Measurements from ENCODE around the gene POU6F1. TPM values are rescaled to one million over a fixed set of nuclear protein-coding genes. Genes with fewer than 3 reads are reported as not detected.

The POU6F1 gene
- total and polyA plus RNA-seq, 4 donors: 0.33 to 2.8 (median 1.6) TPM

DNA sequence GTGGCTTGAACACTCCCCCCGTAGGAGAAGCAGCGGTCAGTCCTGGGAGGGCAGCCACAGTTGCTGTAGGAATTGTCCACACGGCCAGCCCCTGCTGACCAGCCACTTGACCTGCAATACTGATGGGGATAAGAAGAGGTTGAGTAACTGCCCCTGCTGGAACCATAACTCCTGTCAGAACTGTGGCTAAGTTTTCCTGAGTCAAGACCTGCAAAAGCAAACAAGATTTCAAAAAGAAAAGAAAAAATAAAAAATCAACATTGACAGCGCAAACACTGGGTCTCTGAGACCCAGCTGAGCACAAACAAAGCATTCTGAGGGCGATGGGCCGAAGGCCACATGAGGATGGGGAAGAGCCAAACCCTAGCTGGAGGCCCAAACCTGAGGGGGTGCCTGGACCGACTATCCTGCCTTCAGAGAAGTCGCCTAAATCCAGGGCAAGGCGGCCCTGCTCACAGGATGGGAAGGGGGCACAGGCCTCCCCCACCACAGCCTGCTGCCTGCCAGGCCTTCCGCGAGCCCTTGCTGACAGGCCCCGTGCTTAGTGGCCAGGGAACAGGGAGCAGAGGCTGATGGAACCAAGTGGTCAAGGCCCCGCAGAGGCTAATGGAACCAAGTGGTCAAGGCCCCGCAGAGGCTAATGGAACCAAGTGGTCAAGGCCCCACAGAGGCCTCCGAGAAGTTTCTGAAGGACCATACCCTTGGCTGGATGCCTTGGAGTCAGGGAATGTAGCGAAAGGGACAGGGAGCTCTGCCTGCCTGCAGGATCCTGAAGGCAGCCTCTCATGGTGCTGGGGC lies 19.1 kb downstream of the POU6F1 start:
- Histone ChIP-seq H3K9me3 (ENCODE audit: control insufficient read depth in 4 of 4, low read length in 3 of 4) (no peaks in the 10 kb centered on the region), H3K36me3 (ENCODE audit: control insufficient read depth in 4 of 4, insufficient read depth in 3 of 4, low read depth in 1 of 4, low read length in 3 of 4) (no peaks in the 10 kb centered on the region), H3K9ac (ENCODE audit: low read depth in 1 of 2, low read length in 2 of 2) (no peak overlapping the region), H3K27me3 (ENCODE audit: control insufficient read depth in 4 of 4, insufficient read depth in 4 of 4, low read length in 3 of 4) (no peaks in the 10 kb centered on the region), H3K4me1 (ENCODE audit: control insufficient read depth in 4 of 4, insufficient read depth in 4 of 4, low read length in 3 of 4) (peaks cover 0 to 2% (median 0%) of the 10 kb centered on the region in 4 donors), H3K27ac (ENCODE audit: low read depth in 1 of 2, low read length in 2 of 2) (no peak overlapping the region), H3K4me3 (ENCODE audit: low read depth in 1 of 3, low read length in 3 of 3) (no peak overlapping the region)
- 91% methylated on average over 16 of the region's 16 CpGs for WGBS
- DNase-seq (ENCODE audit: low spot score): no peak
- TF ChIP-seq RXRA (IDR thresholded peaks at IDR 0.05) (no peak), JUND (IDR thresholded peaks at IDR 0.05) (no peak), NR2F2 (IDR thresholded peaks at IDR 0.05) (no peak), FOXA1 (IDR thresholded peaks at IDR 0.05) (no peak), YY1 (IDR thresholded peaks at IDR 0.05) (no peak), SP1 (IDR thresholded peaks at IDR 0.05) (no peak)
- TF ChIP-seq, protein P1, sequence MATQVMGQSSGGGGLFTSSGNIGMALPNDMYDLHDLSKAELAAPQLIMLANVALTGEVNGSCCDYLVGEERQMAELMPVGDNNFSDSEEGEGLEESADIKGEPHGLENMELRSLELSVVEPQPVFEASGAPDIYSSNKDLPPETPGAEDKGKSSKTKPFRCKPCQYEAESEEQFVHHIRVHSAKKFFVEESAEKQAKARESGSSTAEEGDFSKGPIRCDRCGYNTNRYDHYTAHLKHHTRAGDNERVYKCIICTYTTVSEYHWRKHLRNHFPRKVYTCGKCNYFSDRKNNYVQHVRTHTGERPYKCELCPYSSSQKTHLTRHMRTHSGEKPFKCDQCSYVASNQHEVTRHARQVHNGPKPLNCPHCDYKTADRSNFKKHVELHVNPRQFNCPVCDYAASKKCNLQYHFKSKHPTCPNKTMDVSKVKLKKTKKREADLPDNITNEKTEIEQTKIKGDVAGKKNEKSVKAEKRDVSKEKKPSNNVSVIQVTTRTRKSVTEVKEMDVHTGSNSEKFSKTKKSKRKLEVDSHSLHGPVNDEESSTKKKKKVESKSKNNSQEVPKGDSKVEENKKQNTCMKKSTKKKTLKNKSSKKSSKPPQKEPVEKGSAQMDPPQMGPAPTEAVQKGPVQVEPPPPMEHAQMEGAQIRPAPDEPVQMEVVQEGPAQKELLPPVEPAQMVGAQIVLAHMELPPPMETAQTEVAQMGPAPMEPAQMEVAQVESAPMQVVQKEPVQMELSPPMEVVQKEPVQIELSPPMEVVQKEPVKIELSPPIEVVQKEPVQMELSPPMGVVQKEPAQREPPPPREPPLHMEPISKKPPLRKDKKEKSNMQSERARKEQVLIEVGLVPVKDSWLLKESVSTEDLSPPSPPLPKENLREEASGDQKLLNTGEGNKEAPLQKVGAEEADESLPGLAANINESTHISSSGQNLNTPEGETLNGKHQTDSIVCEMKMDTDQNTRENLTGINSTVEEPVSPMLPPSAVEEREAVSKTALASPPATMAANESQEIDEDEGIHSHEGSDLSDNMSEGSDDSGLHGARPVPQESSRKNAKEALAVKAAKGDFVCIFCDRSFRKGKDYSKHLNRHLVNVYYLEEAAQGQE (IDR thresholded peaks at IDR 0.05): no peak
- TF ChIP-seq, protein P2, sequence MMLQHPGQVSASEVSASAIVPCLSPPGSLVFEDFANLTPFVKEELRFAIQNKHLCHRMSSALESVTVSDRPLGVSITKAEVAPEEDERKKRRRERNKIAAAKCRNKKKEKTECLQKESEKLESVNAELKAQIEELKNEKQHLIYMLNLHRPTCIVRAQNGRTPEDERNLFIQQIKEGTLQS (IDR thresholded peaks at IDR 0.05): no peak
- TF ChIP-seq, protein P3, sequence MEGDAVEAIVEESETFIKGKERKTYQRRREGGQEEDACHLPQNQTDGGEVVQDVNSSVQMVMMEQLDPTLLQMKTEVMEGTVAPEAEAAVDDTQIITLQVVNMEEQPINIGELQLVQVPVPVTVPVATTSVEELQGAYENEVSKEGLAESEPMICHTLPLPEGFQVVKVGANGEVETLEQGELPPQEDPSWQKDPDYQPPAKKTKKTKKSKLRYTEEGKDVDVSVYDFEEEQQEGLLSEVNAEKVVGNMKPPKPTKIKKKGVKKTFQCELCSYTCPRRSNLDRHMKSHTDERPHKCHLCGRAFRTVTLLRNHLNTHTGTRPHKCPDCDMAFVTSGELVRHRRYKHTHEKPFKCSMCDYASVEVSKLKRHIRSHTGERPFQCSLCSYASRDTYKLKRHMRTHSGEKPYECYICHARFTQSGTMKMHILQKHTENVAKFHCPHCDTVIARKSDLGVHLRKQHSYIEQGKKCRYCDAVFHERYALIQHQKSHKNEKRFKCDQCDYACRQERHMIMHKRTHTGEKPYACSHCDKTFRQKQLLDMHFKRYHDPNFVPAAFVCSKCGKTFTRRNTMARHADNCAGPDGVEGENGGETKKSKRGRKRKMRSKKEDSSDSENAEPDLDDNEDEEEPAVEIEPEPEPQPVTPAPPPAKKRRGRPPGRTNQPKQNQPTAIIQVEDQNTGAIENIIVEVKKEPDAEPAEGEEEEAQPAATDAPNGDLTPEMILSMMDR (IDR thresholded peaks at IDR 0.05; ENCODE audit: low read depth, low read length, missing input control): no peak

DNA sequence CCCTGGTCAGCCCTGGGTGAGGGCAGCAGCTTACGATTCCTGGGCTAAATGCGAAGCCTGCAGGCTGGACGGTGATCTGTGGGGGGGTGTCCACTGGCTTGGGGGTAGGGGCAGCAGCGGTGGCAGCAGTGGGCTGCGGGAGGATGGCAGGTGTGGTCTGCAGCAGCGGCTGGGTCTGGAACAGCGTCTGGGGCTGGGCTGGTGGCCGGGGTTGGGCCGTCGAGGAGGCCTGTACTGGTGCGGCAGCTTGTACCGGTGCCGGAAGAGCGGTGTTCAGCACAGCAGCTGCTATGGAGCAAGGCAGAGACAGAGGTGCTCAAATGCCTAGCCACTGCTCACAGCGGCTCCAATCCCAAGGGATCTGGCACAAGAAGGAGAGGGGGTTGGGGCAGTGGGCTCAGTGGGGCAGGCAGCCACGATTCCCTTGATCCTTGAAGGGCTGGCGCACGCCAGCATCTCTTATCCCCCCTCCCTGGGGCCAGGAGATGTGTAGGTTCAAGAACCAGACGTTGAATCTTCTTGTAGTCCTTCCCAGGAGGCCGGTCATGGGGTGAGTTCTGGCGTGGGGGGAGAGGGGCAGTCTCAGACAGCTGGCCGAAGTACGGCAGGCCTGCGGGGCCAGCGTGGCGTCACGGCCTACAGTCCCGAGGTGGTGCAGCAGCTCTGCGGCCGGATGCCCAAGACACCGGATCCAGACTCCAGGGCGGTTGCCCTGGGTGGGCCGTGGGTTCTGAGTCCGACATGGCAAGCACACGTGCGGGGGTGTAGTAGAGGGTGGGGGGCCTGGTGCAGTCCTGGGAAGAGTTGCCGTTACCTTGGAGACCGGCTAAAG lies 19.9 kb downstream of the POU6F1 start:
- DNase-seq (ENCODE audit: low spot score): no peak
- Histone ChIP-seq H3K9me3 (ENCODE audit: control insufficient read depth in 4 of 4, low read length in 3 of 4) (no peaks in the 10 kb centered on the region), H3K9ac (ENCODE audit: low read depth in 1 of 2, low read length in 2 of 2) (no peak overlapping the region), H3K36me3 (ENCODE audit: control insufficient read depth in 4 of 4, insufficient read depth in 3 of 4, low read depth in 1 of 4, low read length in 3 of 4) (no peaks in the 10 kb centered on the region), H3K27me3 (ENCODE audit: control insufficient read depth in 4 of 4, insufficient read depth in 4 of 4, low read length in 3 of 4) (no peaks in the 10 kb centered on the region), H3K4me1 (ENCODE audit: control insufficient read depth in 4 of 4, insufficient read depth in 4 of 4, low read length in 3 of 4) (peaks cover 0 to 2% (median 0%) of the 10 kb centered on the region in 4 donors), H3K4me3 (ENCODE audit: low read depth in 1 of 3, low read length in 3 of 3) (no peak overlapping the region), H3K27ac (ENCODE audit: low read depth in 1 of 2, low read length in 2 of 2) (no peak overlapping the region)
- TF ChIP-seq TAF1 (conservative IDR thresholded peaks at IDR 0.05) (no peak), HNF4A (conservative IDR thresholded peaks at IDR 0.05) (no peak), SP1 (IDR thresholded peaks at IDR 0.05) (no peak), FOXA1 (IDR thresholded peaks at IDR 0.05) (no peak), NR2F2 (IDR thresholded peaks at IDR 0.05) (no peak), EGR1 (IDR thresholded peaks at IDR 0.05; ENCODE audit: low read depth in 2 of 2) (no peak)
- TF ChIP-seq, protein P4, sequence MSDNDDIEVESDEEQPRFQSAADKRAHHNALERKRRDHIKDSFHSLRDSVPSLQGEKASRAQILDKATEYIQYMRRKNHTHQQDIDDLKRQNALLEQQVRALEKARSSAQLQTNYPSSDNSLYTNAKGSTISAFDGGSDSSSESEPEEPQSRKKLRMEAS (IDR thresholded peaks at IDR 0.05): no peak
- TF ChIP-seq, protein P1 (IDR thresholded peaks at IDR 0.05): no peak
- 98% methylated on average over 38 of the region's 38 CpGs for WGBS
